ENCODE data around the gene LRRC23. TPM values are rescaled to one million over a fixed set of nuclear protein-coding genes. Genes with fewer than 3 reads are reported as not detected.

Gene LRRC23
- total and polyA plus RNA-seq, 2 of the 4 experiments (the other 2 are of a cell fraction) = 11.1 to 11.4 TPM

- H3K9me3 ChIP-seq (ENCODE audit: control insufficient read depth, insufficient read depth, low read length) = no peaks in the 10 kb centered on the region
- ChIA-PET CTCF (no interaction called here), POLR2A (ENCODE audit: unreplicated experiment) (no interaction called here)
- H3K14ac ChIP-seq (replicated peaks; ENCODE audit: low read depth, low read length) = no peak overlapping the region; the same call in 1 of the 2 replicates
- peaks cover 37 to 41% of the 10 kb centered on the region in 2 experiments for H3K79me1 ChIP-seq (ENCODE audit: low read depth in 1 of 2, low read length in 2 of 2)
- peak overlapping the region; percentile 86 for H2AK9ac ChIP-seq (replicated peaks; ENCODE audit: low read depth, low read length, poor library complexity)
- H4K5ac ChIP-seq (ENCODE audit: low read depth, low read length) = no peak overlapping the region
- H2AK5ac ChIP-seq (ENCODE audit: low read depth, low read length) = peak overlapping the region; percentile 65
- no peak overlapping the region for H3K4me3 ChIP-seq (ENCODE audit: insufficient read depth, low read depth, low read length)
- H3K4ac ChIP-seq (ENCODE audit: low read depth, low read length) = 0 out of 2 replicates have a peak overlapping the region, but pooled peaks have one; percentile 39
- no peak overlapping the region for H2AFZ ChIP-seq (replicated peaks; ENCODE audit: low read length, poor library complexity)
- no peak overlapping the region for H3K18ac ChIP-seq (ENCODE audit: low read depth, low read length)
- H3K4me1 ChIP-seq (ENCODE audit: control insufficient read depth, insufficient read depth, low read length) = peaks cover 23% of the 10 kb centered on the region
- dilution Hi-C loops (cut with HindIII; ENCODE audit: low sequenced_read_pairs, unreplicated experiment) (no loop called here), intact Hi-C loops (cut with micrococcal nuclease) (no loop called here), in situ Hi-C loops (cut with MboI; ENCODE audit: low sequenced_read_pairs) (no loop called here)
- no TSS peak for BruUV-seq (replicated peaks)
- peaks cover 8% of the 10 kb centered on the region; the same call in 1 of the 2 replicates for H3K9me1 ChIP-seq (ENCODE audit: insufficient read depth, low read length)
- H3K23ac ChIP-seq (ENCODE audit: low read depth, low read length) = no peak overlapping the region
- H3K36me3 ChIP-seq (ENCODE audit: control insufficient read depth, insufficient read depth, low read length) = peaks cover 34% of the 10 kb centered on the region
- no peak overlapping the region for H2BK120ac ChIP-seq (ENCODE audit: low read depth, low read length)
- no peak overlapping the region for H4K91ac ChIP-seq (ENCODE audit: insufficient read depth, low read depth, low read length)
- H2BK20ac ChIP-seq (ENCODE audit: low read depth, low read length) = 0 out of 2 replicates have a peak overlapping the region, but pooled peaks have one; percentile 8
- 92% methylated on average over 6 of the region's 11 CpGs; no CpG with 5 or more reads in 1 of the 2 experiments for WGBS, 2 experiments (ENCODE audit: extremely low coverage in 2 of 2, insufficient read length in 1 of 2)
- H2BK15ac ChIP-seq (ENCODE audit: low read depth, low read length) = no peak overlapping the region; the same call in 2 of the 3 replicates
- peak overlapping the region; percentile 23 for H2BK5ac ChIP-seq (ENCODE audit: low read depth, low read length, poor library complexity, severe bottlenecking)
- H4K20me1 ChIP-seq (ENCODE audit: insufficient read depth, low read length) = 0 out of 2 replicates have a peak, but pooled peaks cover 6% of the 10 kb centered on the region
- no peaks in the 10 kb centered on the region for H3K27me3 ChIP-seq (ENCODE audit: control insufficient read depth, insufficient read depth, low read length)
- 0 out of 2 replicates have a peak overlapping the region, but pooled peaks have one; percentile 23 for H3K9ac ChIP-seq (ENCODE audit: low read depth, low read length)
- H3K56ac ChIP-seq (ENCODE audit: extremely low read depth, insufficient read depth, low read length) = no peak overlapping the region
- H3K27ac ChIP-seq (ENCODE audit: insufficient read depth, low read length) = no peak overlapping the region
- TF ChIP-seq NFE2L2 (IDR thresholded peaks at IDR 0.05; ENCODE audit: low read depth, low read length) = no peak
- no peak for TF ChIP-seq CEBPB (IDR thresholded peaks at IDR 0.05; ENCODE audit: low read depth, low read length)
- no peak for TF ChIP-seq RAD21 (IDR thresholded peaks at IDR 0.05; ENCODE audit: low read length)
- TF ChIP-seq MAZ (IDR thresholded peaks at IDR 0.05; ENCODE audit: borderline replicate concordance, low read depth, low read length) = no peak
- no peak for TF ChIP-seq RCOR1 (IDR thresholded peaks at IDR 0.05; ENCODE audit: insufficient replicate concordance, low read length)
- no peak for TF ChIP-seq RFX5 (IDR thresholded peaks at IDR 0.05; ENCODE audit: low read depth, low read length)
- no peak for TF ChIP-seq SMC3 (IDR thresholded peaks at IDR 0.05; ENCODE audit: low read depth, low read length)
- TF ChIP-seq, protein P1, sequence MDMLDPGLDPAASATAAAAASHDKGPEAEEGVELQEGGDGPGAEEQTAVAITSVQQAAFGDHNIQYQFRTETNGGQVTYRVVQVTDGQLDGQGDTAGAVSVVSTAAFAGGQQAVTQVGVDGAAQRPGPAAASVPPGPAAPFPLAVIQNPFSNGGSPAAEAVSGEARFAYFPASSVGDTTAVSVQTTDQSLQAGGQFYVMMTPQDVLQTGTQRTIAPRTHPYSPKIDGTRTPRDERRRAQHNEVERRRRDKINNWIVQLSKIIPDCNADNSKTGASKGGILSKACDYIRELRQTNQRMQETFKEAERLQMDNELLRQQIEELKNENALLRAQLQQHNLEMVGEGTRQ (IDR thresholded peaks at IDR 0.05; ENCODE audit: low read depth, low read length) = no peak
- ATAC-seq (ENCODE audit: low read depth) = no peak
- H3K4me2 ChIP-seq (ENCODE audit: low read depth, low read length) = peak overlapping the region; percentile 96; the same call in 1 of the 2 replicates
- peak overlapping the region in 1 of 2 experiments; percentile 53; a peak in 2 of 4 replicates for H4K8ac ChIP-seq (ENCODE audit: low read depth in 2 of 2, low read length in 2 of 2)
- DNase-seq = no peak
These were observed 12.0 kb downstream of the LRRC23 start for GRCh38 chr12:6916426-6917200.
